GM15510 (cell line): ENCODE measurements around the gene TULP1.

Experiments used
- POLR2A ChIP-seq: IDR thresholded peaks from 3 replicates; pipeline ENCODE4 v1.6.1; 2011; ENCODE audit warnings: borderline replicate concordance; ENCODE audit not compliant: insufficient read length; ENCODE audit errors: extremely low read depth

TULP1 gene

GRCh38 chr6:35533981-35534380 lies 21.3 kb upstream of the TULP1 start:
- no peak for TF ChIP-seq POLR2A

- no peak for TF ChIP-seq POLR2A
Observed at GRCh38 chr6:35532126-35532525, 19.4 kb upstream of the TULP1 start.

GRCh38 chr6:35524380-35525020 lies 11.8 kb upstream of the TULP1 start:
- no peak for TF ChIP-seq POLR2A

- TF ChIP-seq POLR2A, result no peak
Observed at GRCh38 chr6:35522660-35523658, 10.3 kb upstream of the TULP1 start.

GRCh38 chr6:35522151-35522550 lies 9.5 kb upstream of the TULP1 start:
- TF ChIP-seq POLR2A, result no peak

- no peak for TF ChIP-seq POLR2A
Observed at GRCh38 chr6:35521235-35521634, 8.5 kb upstream of the TULP1 start.

- TF ChIP-seq POLR2A, result no peak
Observed at GRCh38 chr6:35519313-35520015, 6.8 kb upstream of the TULP1 start.

- no peak for TF ChIP-seq POLR2A
Observed at GRCh38 chr6:35518566-35519312, 6.0 kb upstream of the TULP1 start.

GRCh38 chr6:35516712-35517111 lies 4.0 kb upstream of the TULP1 start:
- TF ChIP-seq POLR2A, result no peak

GRCh38 chr6:35514587-35514986 lies 1.9 kb upstream of the TULP1 start:
- no peak for TF ChIP-seq POLR2A

GRCh38 chr6:35512006-35512405 lies 690 bp downstream of the TULP1 start:
- no peak for TF ChIP-seq POLR2A

- no peak for TF ChIP-seq POLR2A
Observed at GRCh38 chr6:35511562-35511941, 1.1 kb downstream of the TULP1 start.

GRCh38 chr6:35510916-35511561 lies 1.7 kb downstream of the TULP1 start:
- TF ChIP-seq POLR2A, result no peak

- TF ChIP-seq POLR2A, result no peak
Observed at GRCh38 chr6:35508542-35508941, 4.2 kb downstream of the TULP1 start.

- TF ChIP-seq POLR2A, result no peak
Observed at GRCh38 chr6:35508027-35508426, 4.7 kb downstream of the TULP1 start.

- TF ChIP-seq POLR2A, result no peak
Observed at GRCh38 chr6:35507221-35507620, 5.5 kb downstream of the TULP1 start.
